ENCODE results near the gene SPEM2.
A peak's percentile ranks its signal among the peaks of the same experiment; 100 is the strongest.

Gene SPEM2

GRCh38 chr17:7403977-7404736 lies 21.3 kb upstream of the SPEM2 start, which contains the start of gene TMEM256:
Gene TMEM256 (minus strand): TSS chr17:7404097. CDS start chr17:7404084, 13 bp downstream.
- peak; percentile 99 for FAIRE-seq

- no peak for FAIRE-seq
These were observed 20.6 kb upstream of the SPEM2 start for GRCh38 chr17:7404737-7405349.

- FAIRE-seq, result no peak
These were observed 19.8 kb upstream of the SPEM2 start for GRCh38 chr17:7405350-7406234.

GRCh38 chr17:7406235-7406825 lies 19.1 kb upstream of the SPEM2 start:
- FAIRE-seq, result no peak

- FAIRE-seq, result no peak
These were observed 18.3 kb upstream of the SPEM2 start for GRCh38 chr17:7407082-7407481.

GRCh38 chr17:7407485-7408251 lies 17.7 kb upstream of the SPEM2 start, which contains the start of gene NLGN2:
Gene NLGN2 (plus strand): TSS chr17:7407845. CDS start chr17:7408256, 411 bp downstream.
- FAIRE-seq, result no peak

GRCh38 chr17:7408252-7408727 lies 17.1 kb upstream of the SPEM2 start:
- FAIRE-seq, result no peak

GRCh38 chr17:7408863-7409262 lies 16.6 kb upstream of the SPEM2 start:
- no peak for FAIRE-seq

- FAIRE-seq, result no peak
These were observed 15.7 kb upstream of the SPEM2 start for GRCh38 chr17:7409716-7410115.

- no peak for FAIRE-seq
These were observed 14.6 kb upstream of the SPEM2 start for GRCh38 chr17:7410634-7411426.

- FAIRE-seq, result no peak
These were observed 14.0 kb upstream of the SPEM2 start for GRCh38 chr17:7411427-7411750.

GRCh38 chr17:7413346-7413985 lies 11.9 kb upstream of the SPEM2 start:
- FAIRE-seq, result no peak

- FAIRE-seq, result no peak
These were observed 10.6 kb upstream of the SPEM2 start for GRCh38 chr17:7414837-7415236.

- no peak for FAIRE-seq
These were observed 9.6 kb upstream of the SPEM2 start for GRCh38 chr17:7415784-7416183.

GRCh38 chr17:7416323-7416722 lies 9.1 kb upstream of the SPEM2 start:
- no peak for FAIRE-seq

- no peak for FAIRE-seq
These were observed 8.3 kb upstream of the SPEM2 start for GRCh38 chr17:7417056-7417655.

GRCh38 chr17:7418472-7419152 lies 6.8 kb upstream of the SPEM2 start:
- no peak for FAIRE-seq

- no peak for FAIRE-seq
These were observed 5.4 kb upstream of the SPEM2 start, which contains the start of gene SPEM1 for GRCh38 chr17:7419819-7420610. Gene SPEM1 (plus strand): TSS chr17:7420324. CDS start chr17:7420385, 61 bp downstream.

GRCh38 chr17:7421186-7421585 lies 4.2 kb upstream of the SPEM2 start:
- no peak for FAIRE-seq
